Fibroblast of lung (primary cell): ENCODE results near the gene URB1. TPM values are rescaled to one million over a fixed set of nuclear protein-coding genes. Genes with fewer than 3 reads are reported as not detected.

Experiments used
- DNase-seq, 2 donors: peaks; one replicate each; pipeline versions ENCODE4 v3.0.0 to v3.0.0-alpha.2; 2010; ENCODE audit warnings: low read depth in 2 of 2
- H2AFZ ChIP-seq: 2 replicates; pipeline ENCODE4 v1.5.1; 2012; ENCODE audit warnings: low read length, control low read depth, inconsistent platforms
- H3K27ac ChIP-seq: 2 replicates; pipeline ENCODE4 v1.5.1; 2011; ENCODE audit warnings: low read length, control low read depth; ENCODE audit not compliant: insufficient read depth
- H3K27me3 ChIP-seq: 2 replicates; pipeline ENCODE4 v1.5.1; 2011; ENCODE audit warnings: mild to moderate bottlenecking, low read length; ENCODE audit not compliant: control insufficient read depth, insufficient read depth
- H3K36me3 ChIP-seq: 2 replicates; pipeline ENCODE4 v1.5.1; 2011; ENCODE audit warnings: low read length; ENCODE audit not compliant: control insufficient read depth, insufficient read depth
- H3K4me1 ChIP-seq: 2 replicates; pipeline ENCODE4 v1.5.1; 2011; ENCODE audit warnings: low read length; ENCODE audit not compliant: control insufficient read depth, insufficient read depth; ENCODE audit errors: extremely low read depth
- H3K4me2 ChIP-seq: 2 replicates; pipeline ENCODE4 v1.5.1; 2011; ENCODE audit warnings: low read length, control low read depth; ENCODE audit not compliant: insufficient read depth; ENCODE audit errors: extremely low read depth
- H3K4me3 ChIP-seq, 4 experiments: fragments of 200-600 bp in 1 of 4; sonication (generic) in 1 of 4; replicated peaks in 1 of 4; 2 replicates each; pipeline ENCODE4 v1.5.1; 2011 to 2016; ENCODE audit warnings: low read length in 4 of 4, low read depth in 3 of 4, mild to moderate bottlenecking in 3 of 4, control low read depth in 2 of 4, inconsistent platforms in 1 of 4, mixed read lengths in 1 of 4; ENCODE audit not compliant: insufficient read depth in 1 of 4; ENCODE audit errors: control extremely low read depth in 1 of 4
- H3K79me2 ChIP-seq: 2 replicates; pipeline ENCODE4 v1.5.1; 2012; ENCODE audit warnings: mild to moderate bottlenecking, low read length, inconsistent platforms; ENCODE audit not compliant: control insufficient read depth, insufficient read depth
- H3K9ac ChIP-seq: 2 replicates; pipeline ENCODE4 v1.5.1; 2011; ENCODE audit warnings: mild to moderate bottlenecking, low read length, control low read depth; ENCODE audit not compliant: insufficient read depth
- H3K9me3 ChIP-seq: 2 replicates; pipeline ENCODE4 v1.5.1; 2012; ENCODE audit warnings: low read depth, low read length; ENCODE audit not compliant: control insufficient read depth, insufficient read depth
- H4K20me1 ChIP-seq: 2 replicates; pipeline ENCODE4 v1.5.1; 2011; ENCODE audit warnings: low read length; ENCODE audit not compliant: control insufficient read depth, insufficient read depth; ENCODE audit errors: extremely low read depth
- EZH2 ChIP-seq: IDR thresholded peaks from 2 replicates; pipeline ENCODE4 v1.5.1; 2012; ENCODE audit warnings: low read length, control low read depth, mild to moderate bottlenecking; ENCODE audit errors: missing control alignments
- polyA plus RNA-seq, 2 donors: library from polyadenylated mRNA; depleted of rRNA in 1 of 2; stranded (reverse) in 1 of 2; unstranded in 1 of 2; fragments of >200 nt; gene quantifications; 2 replicates each; pipeline ENCODE4 v1.2.1, GENCODE V29; 2011 to 2012; ENCODE audit warnings: missing spikeins in 1 of 2
- total RNA-seq: library from RNA; depleted of rRNA; stranded (reverse); fragments of >200 nt; gene quantifications from 2 replicates; pipeline ENCODE4 v1.2.1, GENCODE V29; 2014
- TF ChIP-seq, protein P1 (sequence below), 2 donors: IDR thresholded peaks in 1 of 2; conservative IDR thresholded peaks in 1 of 2; 1 replicate in 1 of 2; 2 replicates in 1 of 2; pipeline ENCODE4 v1.5.1; 2011 to 2012; ENCODE audit warnings: low read length in 2 of 2, control low read depth in 1 of 2, inconsistent platforms in 1 of 2, low read depth in 1 of 2, mild to moderate bottlenecking in 1 of 2

Gene URB1
- total and polyA plus RNA-seq, 2 donors (not counting 1 experiment from before 2014, with no cell fraction given), result 4.3 to 17.7 TPM

DNA sequence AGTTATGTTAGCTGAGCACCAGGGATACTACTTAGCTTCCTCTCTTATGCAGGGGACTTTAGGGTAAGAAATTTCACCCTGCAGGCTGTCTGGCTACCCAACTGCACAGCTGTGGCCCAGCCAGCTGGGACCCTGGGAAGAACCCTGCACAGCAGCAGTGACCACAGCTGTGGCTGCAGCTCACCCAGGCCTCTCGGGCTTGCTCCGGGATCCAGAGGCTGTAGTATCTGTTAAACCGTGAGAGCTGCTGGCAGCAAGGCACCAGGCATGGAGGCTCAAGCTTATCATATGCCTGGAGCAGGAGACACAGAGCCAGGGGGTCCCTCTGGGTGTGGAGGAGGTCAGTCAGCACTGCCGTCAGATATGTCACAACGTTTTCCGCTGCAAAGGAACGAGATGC, 40.3 kb downstream of the URB1 start:
- H3K4me3 ChIP-seq, result no peak overlapping the region
- H3K79me2 ChIP-seq, result no peaks in the 10 kb centered on the region
- no peak overlapping the region for H2AFZ ChIP-seq
- TF ChIP-seq, protein P1, sequence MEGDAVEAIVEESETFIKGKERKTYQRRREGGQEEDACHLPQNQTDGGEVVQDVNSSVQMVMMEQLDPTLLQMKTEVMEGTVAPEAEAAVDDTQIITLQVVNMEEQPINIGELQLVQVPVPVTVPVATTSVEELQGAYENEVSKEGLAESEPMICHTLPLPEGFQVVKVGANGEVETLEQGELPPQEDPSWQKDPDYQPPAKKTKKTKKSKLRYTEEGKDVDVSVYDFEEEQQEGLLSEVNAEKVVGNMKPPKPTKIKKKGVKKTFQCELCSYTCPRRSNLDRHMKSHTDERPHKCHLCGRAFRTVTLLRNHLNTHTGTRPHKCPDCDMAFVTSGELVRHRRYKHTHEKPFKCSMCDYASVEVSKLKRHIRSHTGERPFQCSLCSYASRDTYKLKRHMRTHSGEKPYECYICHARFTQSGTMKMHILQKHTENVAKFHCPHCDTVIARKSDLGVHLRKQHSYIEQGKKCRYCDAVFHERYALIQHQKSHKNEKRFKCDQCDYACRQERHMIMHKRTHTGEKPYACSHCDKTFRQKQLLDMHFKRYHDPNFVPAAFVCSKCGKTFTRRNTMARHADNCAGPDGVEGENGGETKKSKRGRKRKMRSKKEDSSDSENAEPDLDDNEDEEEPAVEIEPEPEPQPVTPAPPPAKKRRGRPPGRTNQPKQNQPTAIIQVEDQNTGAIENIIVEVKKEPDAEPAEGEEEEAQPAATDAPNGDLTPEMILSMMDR (conservative IDR thresholded peaks at IDR 0.05 in 1 of 2, IDR thresholded peaks at IDR 0.05 in 1 of 2; ENCODE audit: low read depth in 1 of 2, low read length in 2 of 2), result no peak
- TF ChIP-seq EZH2, result no peak
- no peak overlapping the region for H3K9ac ChIP-seq
- H3K4me2 ChIP-seq, result no peak overlapping the region
- H3K4me1 ChIP-seq, result no peaks in the 10 kb centered on the region
- no peak overlapping the region for H3K27ac ChIP-seq
- peaks cover 14% of the 10 kb centered on the region for H3K36me3 ChIP-seq
- no peaks in the 10 kb centered on the region for H3K27me3 ChIP-seq
- H4K20me1 ChIP-seq, result no peaks in the 10 kb centered on the region
- H3K9me3 ChIP-seq, result no peaks in the 10 kb centered on the region
- no peak for DNase-seq

DNA sequence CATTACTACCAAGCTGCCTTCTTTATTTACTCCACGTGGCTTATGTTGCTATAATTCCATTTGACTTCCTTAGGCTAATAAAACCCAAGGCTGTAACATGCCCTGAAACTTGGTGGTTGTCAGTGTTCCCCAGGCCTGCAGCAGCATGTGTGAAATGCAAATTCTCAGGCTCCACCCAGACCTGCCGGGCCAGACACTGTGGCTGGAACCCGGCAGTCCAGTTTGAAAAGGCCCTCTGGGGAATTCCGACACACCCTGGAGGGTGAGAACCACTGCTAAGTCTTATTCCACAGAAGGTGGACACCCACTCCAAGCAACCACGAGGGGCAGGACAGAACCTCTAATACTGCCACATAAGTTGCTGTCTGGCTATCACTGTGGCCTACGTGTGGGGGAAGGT, 41.4 kb downstream of the URB1 start:
- Histone ChIP-seq H3K36me3 (peaks cover 20% of the 10 kb centered on the region), H3K4me2 (no peak overlapping the region), H4K20me1 (no peaks in the 10 kb centered on the region), H3K4me3 (no peak overlapping the region), H2AFZ (no peak overlapping the region), H3K27ac (no peak overlapping the region), H3K4me1 (no peaks in the 10 kb centered on the region), H3K27me3 (no peaks in the 10 kb centered on the region), H3K79me2 (no peaks in the 10 kb centered on the region), H3K9ac (no peak overlapping the region), H3K9me3 (no peaks in the 10 kb centered on the region)
- DNase-seq, result no peak
- TF ChIP-seq EZH2, result no peak
- TF ChIP-seq, protein P1 (conservative IDR thresholded peaks at IDR 0.05 in 1 of 2, IDR thresholded peaks at IDR 0.05 in 1 of 2; ENCODE audit: low read depth in 1 of 2, low read length in 2 of 2), result no peak

DNA sequence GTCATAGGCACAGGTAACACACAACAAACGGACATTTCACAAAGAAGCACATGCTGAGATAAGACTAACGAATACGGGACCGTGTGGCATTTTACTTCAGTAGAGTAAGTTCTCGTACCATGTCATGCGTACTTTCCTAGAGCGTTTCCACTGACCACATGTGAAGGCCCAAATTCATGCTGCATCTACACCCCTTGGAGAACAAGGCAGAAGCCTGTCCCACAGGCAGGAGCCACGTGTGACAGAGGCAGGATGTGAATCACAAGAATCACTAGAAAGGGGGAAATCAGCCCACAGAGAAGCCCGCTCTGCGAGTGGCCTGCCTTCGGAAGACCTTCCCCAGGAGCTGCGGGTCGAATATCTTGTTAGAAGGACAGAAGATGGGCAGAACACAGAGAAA, 41.8 kb downstream of the URB1 start:
- peaks cover 20% of the 10 kb centered on the region for H3K36me3 ChIP-seq
- no peaks in the 10 kb centered on the region for H4K20me1 ChIP-seq
- H3K9ac ChIP-seq, result no peak overlapping the region
- H3K4me2 ChIP-seq, result no peak overlapping the region
- no peak for DNase-seq
- no peaks in the 10 kb centered on the region for H3K79me2 ChIP-seq
- no peaks in the 10 kb centered on the region for H3K9me3 ChIP-seq
- no peaks in the 10 kb centered on the region for H3K27me3 ChIP-seq
- no peaks in the 10 kb centered on the region for H3K4me1 ChIP-seq
- no peak overlapping the region for H3K4me3 ChIP-seq
- H3K27ac ChIP-seq, result no peak overlapping the region
- no peak overlapping the region for H2AFZ ChIP-seq
- TF ChIP-seq, protein P1 (conservative IDR thresholded peaks at IDR 0.05 in 1 of 2, IDR thresholded peaks at IDR 0.05 in 1 of 2; ENCODE audit: low read depth in 1 of 2, low read length in 2 of 2), result no peak
- no peak for TF ChIP-seq EZH2
